GM20000 (cell line): ENCODE results near the gene MVP.
A peak's percentile ranks its signal among the peaks of the same experiment; 100 is the strongest.

Source experiments
- DNase-seq: peaks from one replicate; pipeline ENCODE4 v3.0.0; 2012; ENCODE audit warnings: low spot score
- CTCF ChIP-seq: IDR thresholded peaks from 2 replicates; pipeline ENCODE4 v1.5.1; 2012; ENCODE audit warnings: mild to moderate bottlenecking, control low read depth; ENCODE audit errors: extremely low read depth, missing control alignments

Gene MVP

GRCh38 chr16:29815793-29816693, 4.2 kb upstream of the MVP start, which contains the start of gene PAGR1:
Gene PAGR1, plus strand, starts transcription at chr16:29816152. Its CDS starts 374 bp downstream, at chr16:29816526.
- peak; percentile 94 for DNase-seq
- TF ChIP-seq CTCF, result peak; percentile 80

DNA sequence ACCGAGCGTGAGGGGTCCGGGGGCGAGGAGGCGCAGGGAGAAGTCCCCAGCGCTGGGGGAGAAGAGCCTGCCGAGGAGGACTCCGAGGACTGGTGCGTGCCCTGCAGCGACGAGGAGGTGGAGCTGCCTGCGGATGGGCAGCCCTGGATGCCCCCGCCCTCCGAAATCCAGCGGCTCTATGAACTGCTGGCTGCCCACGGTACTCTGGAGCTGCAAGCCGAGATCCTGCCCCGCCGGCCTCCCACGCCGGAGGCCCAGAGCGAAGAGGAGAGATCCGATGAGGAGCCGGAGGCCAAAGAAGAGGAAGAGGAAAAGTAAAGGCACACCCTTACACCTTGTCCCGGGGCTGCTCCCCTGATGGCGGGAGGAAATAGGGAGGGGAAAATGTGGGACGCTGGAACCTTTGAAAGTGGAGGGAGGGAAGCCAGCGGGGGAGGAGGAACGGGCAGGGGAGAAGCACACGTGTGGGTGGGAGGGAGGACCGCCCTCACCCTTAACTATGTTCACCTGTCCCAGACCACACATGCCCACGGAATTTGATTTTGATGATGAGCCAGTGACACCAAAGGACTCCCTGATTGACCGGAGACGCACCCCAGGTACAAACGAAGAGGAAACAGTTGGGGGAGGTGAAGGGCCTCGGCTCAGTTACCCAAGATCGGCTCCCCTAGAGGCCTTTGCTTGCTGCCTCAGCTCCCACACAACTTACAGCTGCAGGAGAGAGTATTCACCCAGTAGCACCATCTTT, 3.4 kb upstream of the MVP start:
- no peak for TF ChIP-seq CTCF
- peak; percentile 55 for DNase-seq

DNA sequence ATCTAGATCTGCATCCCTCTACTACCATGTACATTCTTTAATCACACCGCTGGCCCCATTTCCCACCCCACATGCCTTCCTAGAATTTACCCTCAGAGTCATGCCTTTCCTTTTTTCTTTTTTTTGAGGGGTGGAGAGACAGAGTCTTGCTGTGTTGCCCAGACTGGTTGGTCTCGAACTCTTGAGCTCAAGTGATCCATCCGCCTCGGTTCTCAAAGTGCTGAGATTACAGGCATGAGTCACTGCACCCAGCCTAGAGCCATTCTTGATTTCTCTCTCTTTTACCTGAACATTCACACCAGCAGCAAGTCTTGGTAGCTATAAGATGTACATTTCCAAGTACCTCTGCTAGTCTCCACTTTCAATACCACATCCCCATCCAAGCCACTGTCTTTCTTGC, 2.2 kb upstream of the MVP start:
- DNase-seq, result no peak

DNA sequence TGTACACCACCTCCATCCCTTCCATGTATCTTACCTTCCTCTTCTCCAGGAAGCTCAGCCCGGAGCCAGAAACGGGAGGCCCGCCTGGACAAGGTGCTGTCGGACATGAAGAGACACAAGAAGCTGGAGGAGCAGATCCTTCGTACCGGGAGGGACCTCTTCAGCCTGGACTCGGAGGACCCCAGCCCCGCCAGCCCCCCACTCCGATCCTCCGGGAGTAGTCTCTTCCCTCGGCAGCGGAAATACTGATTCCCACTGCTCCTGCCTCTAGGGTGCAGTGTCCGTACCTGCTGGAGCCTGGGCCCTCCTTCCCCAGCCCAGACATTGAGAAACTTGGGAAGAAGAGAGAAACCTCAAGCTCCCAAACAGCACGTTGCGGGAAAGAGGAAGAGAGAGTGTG, 756 bp upstream of the MVP start:
- TF ChIP-seq CTCF, result no peak
- no peak for DNase-seq

More for the DNA sequence above, 2.2 kb upstream of the MVP start:
- TF ChIP-seq CTCF, result no peak

GRCh38 chr16:29820730-29821642, 724 bp downstream of the MVP start:
- peak; percentile 70 for DNase-seq

DNA sequence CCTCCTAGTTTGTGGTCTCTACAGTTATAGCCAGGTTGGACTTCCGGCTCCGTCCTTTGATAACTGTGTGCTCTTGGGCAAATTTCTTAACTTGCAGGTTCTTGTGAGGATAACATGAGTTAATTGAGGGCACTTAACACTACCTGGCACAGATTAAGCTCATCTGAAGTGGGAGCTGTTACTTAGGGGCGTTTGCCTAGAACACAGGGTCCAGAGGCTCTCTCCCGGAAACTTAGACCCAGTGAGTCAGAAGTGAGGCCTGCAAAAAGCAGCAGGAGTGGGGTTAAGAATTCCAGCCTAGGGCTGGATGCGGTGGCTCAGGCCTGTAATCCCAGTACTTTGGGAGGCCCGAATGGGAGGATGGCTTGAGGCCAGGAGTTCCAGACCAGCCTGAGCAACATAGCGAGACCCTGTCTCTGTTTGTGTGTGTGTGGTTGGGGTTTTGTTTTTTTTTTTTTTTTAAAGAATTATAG, 1.4 kb downstream of the MVP start:
- no peak for TF ChIP-seq CTCF

More at GRCh38 chr16:29820730-29821642, 724 bp downstream of the MVP start:
- no peak for TF ChIP-seq CTCF

More for the DNA sequence above, 1.4 kb downstream of the MVP start:
- no peak for DNase-seq
